Keratinocyte (primary cell): Measurements from ENCODE around the gene USP46. TPM values are rescaled to one million over a fixed set of nuclear protein-coding genes. Genes with fewer than 3 reads are reported as not detected.

ENCODE experiments used
- DNase-seq: peaks from one replicate; pipeline ENCODE4 v3.0.0-alpha.2; 2011; ENCODE audit warnings: low read depth, missing footprints, low spot score
- FAIRE-seq: peaks from 2 replicates; lab custom pipeline; 2011; peaks lifted over from hg19 to GRCh38; lab: Jason Lieb, UNC
- H2AFZ ChIP-seq: 2 replicates; pipeline ENCODE4 v1.6.0; 2012; ENCODE audit warnings: low read length, control low read depth, inconsistent platforms; ENCODE audit not compliant: control insufficient read depth
- H3K27ac ChIP-seq: 2 replicates; pipeline ENCODE4 v1.5.1; 2011; ENCODE audit warnings: low read length; ENCODE audit not compliant: control insufficient read depth, insufficient read depth
- H3K27me3 ChIP-seq: 3 replicates; pipeline ENCODE4 v1.6.0; 2011; ENCODE audit warnings: low read length; ENCODE audit not compliant: control insufficient read depth, insufficient read depth; ENCODE audit errors: extremely low read depth
- H3K36me3 ChIP-seq, 2 experiments: 2 replicates in 1 of 2; 3 replicates in 1 of 2; pipeline ENCODE4 v1.5.1; 2011; ENCODE audit warnings: low read length in 2 of 2, mild to moderate bottlenecking in 1 of 2; ENCODE audit not compliant: control insufficient read depth in 2 of 2, insufficient read depth in 2 of 2; ENCODE audit errors: extremely low read depth in 1 of 2
- H3K4me1 ChIP-seq: 3 replicates; pipeline ENCODE4 v1.5.1; 2011; ENCODE audit warnings: low read length; ENCODE audit not compliant: control insufficient read depth, insufficient read depth; ENCODE audit errors: extremely low read depth
- H3K4me2 ChIP-seq: 3 replicates; pipeline ENCODE4 v1.6.0; 2011; ENCODE audit warnings: low read depth, low read length; ENCODE audit not compliant: control insufficient read depth, insufficient read depth; ENCODE audit errors: extremely low read depth
- H3K4me3 ChIP-seq, 3 experiments: fragments of 200-600 bp in 1 of 3; sonication (generic) in 1 of 3; 2 replicates in 2 of 3; 3 replicates in 1 of 3; pipeline ENCODE4 v1.5.1; 2011 to 2016; ENCODE audit warnings: low read length in 3 of 3, mild to moderate bottlenecking in 3 of 3, control low read depth in 2 of 3, inconsistent platforms in 1 of 3, low read depth in 1 of 3, mixed read lengths in 1 of 3, mixed run types in 1 of 3, moderate library complexity in 1 of 3; ENCODE audit not compliant: control insufficient read depth in 2 of 3, insufficient read depth in 2 of 3; ENCODE audit errors: extremely low read depth in 1 of 3
- H3K79me2 ChIP-seq: 2 replicates; pipeline ENCODE4 v1.6.0; 2012; ENCODE audit warnings: low read length; ENCODE audit not compliant: control insufficient read depth, insufficient read depth
- H3K9ac ChIP-seq: 3 replicates; pipeline ENCODE4 v1.6.0; 2011; ENCODE audit warnings: low read length; ENCODE audit not compliant: control insufficient read depth, insufficient read depth; ENCODE audit errors: extremely low read depth
- H3K9me1 ChIP-seq: 3 replicates; pipeline ENCODE4 v1.6.0; 2011; ENCODE audit warnings: low read length; ENCODE audit not compliant: control insufficient read depth, insufficient read depth; ENCODE audit errors: extremely low read depth
- H3K9me3 ChIP-seq: 2 replicates; pipeline ENCODE4 v1.5.1; 2012; ENCODE audit warnings: low read depth, low read length; ENCODE audit not compliant: control insufficient read depth
- H4K20me1 ChIP-seq: 3 replicates; pipeline ENCODE4 v1.6.0; 2011; ENCODE audit warnings: low read length; ENCODE audit not compliant: control insufficient read depth, insufficient read depth; ENCODE audit errors: extremely low read depth
- EZH2 ChIP-seq: IDR thresholded peaks from one replicate; pipeline ENCODE4 v1.6.1; 2012; ENCODE audit warnings: inconsistent platforms, mild to moderate bottlenecking, low read length, moderate library complexity
- dilution Hi-C: fragments of 300-500 bp; cut with MboI; formaldehyde crosslinking; loops from one replicate; pipeline ENCODE4 v1.7.0; 2020; ENCODE audit warnings: low sequenced_read_pairs; ENCODE audit not compliant: extremely low pct_ligation_motif_present
- polyA plus RNA-seq, 5 experiments: library from polyadenylated mRNA; depleted of rRNA in 3 of 5; stranded (reverse) in 3 of 5; stranded (forward) in 1 of 5; unstranded in 1 of 5; fragments of >200 nt; gene quantifications; 1 replicate in 1 of 5; 2 replicates in 3 of 5; 3 replicates in 1 of 5; pipeline versions ENCODE4 v1.2.1 to v1.2.3, GENCODE V29; 2011 to 2012; ENCODE audit warnings: missing spikeins in 2 of 5, low read depth in 1 of 5, low replicate concordance in 1 of 5
- TF ChIP-seq, protein P1 (sequence below), 3 experiments: IDR thresholded peaks in 1 of 3; conservative IDR thresholded peaks in 1 of 3; optimal IDR thresholded peaks in 1 of 3; 2 replicates in 2 of 3; 3 replicates in 1 of 3; pipeline versions ENCODE3 to v1.5.1; 2011; ENCODE audit warnings: low read length in 3 of 3, mild to moderate bottlenecking in 3 of 3, moderate library complexity in 2 of 3, control low read depth in 1 of 3, inconsistent platforms in 1 of 3; ENCODE audit not compliant: insufficient read depth in 2 of 3; ENCODE audit errors: extremely low read depth in 1 of 3

Gene USP46
- polyA plus RNA-seq, 1 donor (not counting 4 experiments of a cell fraction or from before 2014, with no cell fraction given), result 20.4 TPM

DNA sequence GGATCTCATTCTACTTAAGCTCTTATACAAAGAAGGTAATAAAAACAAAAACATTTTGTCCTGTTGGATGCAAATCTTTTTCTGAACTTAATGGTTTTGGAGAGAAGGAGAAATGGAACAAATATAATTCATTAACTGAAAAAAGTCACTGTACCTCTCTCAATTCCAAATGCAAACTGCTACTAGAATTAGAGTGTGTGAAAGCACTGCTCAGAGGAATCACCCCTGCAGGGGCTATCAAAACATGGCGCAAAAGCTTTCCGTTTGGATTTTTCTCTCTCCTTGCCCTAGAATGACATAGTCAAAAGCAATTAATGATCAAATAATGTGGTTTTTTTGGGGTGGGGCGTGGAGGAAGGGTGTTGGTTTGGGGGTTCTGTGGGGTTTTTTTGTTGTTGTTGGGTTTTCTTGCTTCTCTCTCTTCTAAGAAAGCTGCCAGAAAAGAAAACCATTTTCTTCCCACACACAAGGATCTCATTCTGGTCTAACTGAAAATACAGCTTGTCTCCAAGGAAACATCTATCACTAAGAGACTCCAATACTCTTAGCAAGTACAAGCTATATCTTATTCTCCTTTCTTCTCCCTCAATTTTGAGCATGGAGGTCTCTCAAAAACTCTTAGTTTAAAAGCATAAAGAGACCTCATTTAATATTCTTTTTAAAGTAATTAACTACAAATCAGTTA is 41.6 kb downstream of the USP46 start:
- no peaks in the 10 kb centered on the region for H3K36me3 ChIP-seq
- no peaks in the 10 kb centered on the region for H3K27me3 ChIP-seq
- dilution Hi-C loops, result no loop called here
- no peaks in the 10 kb centered on the region for H3K79me2 ChIP-seq
- DNase-seq (no peak), FAIRE-seq (no peak)
- no peak overlapping the region for H3K4me2 ChIP-seq
- H3K4me3 ChIP-seq, result no peak overlapping the region
- H3K9me1 ChIP-seq, result no peaks in the 10 kb centered on the region
- no peaks in the 10 kb centered on the region for H3K4me1 ChIP-seq
- no peak for TF ChIP-seq EZH2
- TF ChIP-seq, protein P1, sequence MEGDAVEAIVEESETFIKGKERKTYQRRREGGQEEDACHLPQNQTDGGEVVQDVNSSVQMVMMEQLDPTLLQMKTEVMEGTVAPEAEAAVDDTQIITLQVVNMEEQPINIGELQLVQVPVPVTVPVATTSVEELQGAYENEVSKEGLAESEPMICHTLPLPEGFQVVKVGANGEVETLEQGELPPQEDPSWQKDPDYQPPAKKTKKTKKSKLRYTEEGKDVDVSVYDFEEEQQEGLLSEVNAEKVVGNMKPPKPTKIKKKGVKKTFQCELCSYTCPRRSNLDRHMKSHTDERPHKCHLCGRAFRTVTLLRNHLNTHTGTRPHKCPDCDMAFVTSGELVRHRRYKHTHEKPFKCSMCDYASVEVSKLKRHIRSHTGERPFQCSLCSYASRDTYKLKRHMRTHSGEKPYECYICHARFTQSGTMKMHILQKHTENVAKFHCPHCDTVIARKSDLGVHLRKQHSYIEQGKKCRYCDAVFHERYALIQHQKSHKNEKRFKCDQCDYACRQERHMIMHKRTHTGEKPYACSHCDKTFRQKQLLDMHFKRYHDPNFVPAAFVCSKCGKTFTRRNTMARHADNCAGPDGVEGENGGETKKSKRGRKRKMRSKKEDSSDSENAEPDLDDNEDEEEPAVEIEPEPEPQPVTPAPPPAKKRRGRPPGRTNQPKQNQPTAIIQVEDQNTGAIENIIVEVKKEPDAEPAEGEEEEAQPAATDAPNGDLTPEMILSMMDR (optimal IDR thresholded peaks at IDR 0.05 in 1 of 3, IDR thresholded peaks at IDR 0.05 in 1 of 3, conservative IDR thresholded peaks at IDR 0.05 in 1 of 3; ENCODE audit: extremely low read depth in 1 of 3, insufficient read depth in 2 of 3, low read length in 3 of 3), result no peak
- H3K27ac ChIP-seq, result no peak overlapping the region
- no peak overlapping the region for H3K9ac ChIP-seq
- no peak overlapping the region for H2AFZ ChIP-seq
- H3K9me3 ChIP-seq, result no peaks in the 10 kb centered on the region
- no peaks in the 10 kb centered on the region for H4K20me1 ChIP-seq

DNA sequence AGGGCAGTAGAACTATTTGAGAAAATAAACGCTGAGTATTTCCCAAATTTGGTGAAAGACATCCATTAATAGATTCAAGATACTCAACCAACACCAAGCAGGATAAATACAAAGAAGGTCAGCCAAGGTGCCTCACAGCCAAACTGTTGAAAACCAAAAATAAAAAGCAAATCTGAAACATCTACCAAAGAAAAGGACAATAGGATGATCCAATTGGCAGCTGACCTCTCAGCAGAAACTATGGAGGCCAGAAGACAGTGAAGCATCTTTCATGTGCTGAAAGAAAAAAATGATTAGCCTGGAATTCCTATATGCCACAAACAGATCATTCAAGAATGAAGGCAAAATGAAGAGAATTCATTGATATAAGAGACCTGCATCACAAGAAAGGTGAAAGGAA is 44.9 kb downstream of the USP46 start:
- H3K9ac ChIP-seq, result no peak overlapping the region
- peaks cover 3% of the 10 kb centered on the region in 2 experiments for H3K36me3 ChIP-seq
- H3K9me3 ChIP-seq, result no peaks in the 10 kb centered on the region
- no peak overlapping the region for H3K27ac ChIP-seq
- no peak overlapping the region for H3K4me2 ChIP-seq
- H3K4me3 ChIP-seq, result no peak overlapping the region
- no peaks in the 10 kb centered on the region for H3K79me2 ChIP-seq
- no peak overlapping the region for H2AFZ ChIP-seq
- H3K9me1 ChIP-seq, result no peaks in the 10 kb centered on the region
- no peak for DNase-seq
- H3K27me3 ChIP-seq, result no peaks in the 10 kb centered on the region
- no peaks in the 10 kb centered on the region for H3K4me1 ChIP-seq
- H4K20me1 ChIP-seq, result no peaks in the 10 kb centered on the region
- TF ChIP-seq EZH2, result no peak
- TF ChIP-seq, protein P1 (optimal IDR thresholded peaks at IDR 0.05 in 1 of 3, IDR thresholded peaks at IDR 0.05 in 1 of 3, conservative IDR thresholded peaks at IDR 0.05 in 1 of 3; ENCODE audit: extremely low read depth in 1 of 3, insufficient read depth in 2 of 3, low read length in 3 of 3), result no peak
- no peak for FAIRE-seq
- dilution Hi-C loops, result no loop called here
